T47D (cell line): ENCODE results near the gene FHL3.

Experiments used
- DNase-seq, 2 experiments: peaks; one replicate each; pipeline versions ENCODE4 v3.0.0 to v3.0.0-alpha.2; 2011 to 2012; ENCODE audit warnings: low read depth in 1 of 2, low spot score in 1 of 2
- JUND ChIP-seq: IDR thresholded peaks from 2 replicates; pipeline ENCODE4 v1.6.1; 2012; ENCODE audit warnings: low read depth
- in situ Hi-C: cut with HindIII; loops from 2 replicates; pipeline ENCODE4 v1.10.0; 2016; ENCODE audit warnings: low sequenced_read_pairs, low pct_unique_long_range_greater_than_20kb

The FHL3 gene

DNA sequence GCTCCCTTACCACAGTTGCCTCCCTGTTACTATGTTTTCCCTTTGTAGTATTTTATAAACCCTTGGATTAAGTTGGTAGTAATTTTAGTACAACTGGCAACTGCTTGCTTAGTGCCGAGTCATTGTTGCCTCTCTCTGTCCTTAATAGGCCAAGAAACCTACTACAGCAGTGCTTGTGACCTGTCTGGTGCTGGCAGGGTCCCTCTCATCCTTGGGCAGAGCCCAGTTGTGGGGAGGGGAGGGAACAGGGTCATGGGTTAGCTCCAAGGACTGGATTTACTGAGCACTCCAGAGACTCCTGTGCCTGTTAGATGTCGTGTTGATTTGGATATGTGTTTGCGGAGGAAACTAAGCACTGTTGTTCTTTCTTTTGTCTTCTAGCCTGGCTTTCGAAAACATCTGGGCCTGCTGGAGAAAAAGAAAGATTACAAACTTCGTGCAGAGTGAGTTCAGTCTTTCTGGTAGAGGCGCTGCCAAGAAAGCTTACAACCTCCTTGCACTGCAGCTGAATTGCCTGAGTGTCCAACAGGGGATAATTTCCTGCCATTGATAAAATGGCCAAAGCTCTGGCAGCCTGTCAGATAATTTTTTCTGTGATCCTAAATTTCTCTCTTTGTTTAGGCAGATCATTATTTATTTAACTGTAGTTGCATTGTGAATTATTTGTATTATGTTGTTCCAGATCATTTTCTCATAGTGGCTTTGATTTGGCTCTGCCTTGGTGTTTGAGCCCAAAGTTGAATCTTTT is 10.8 kb upstream of the FHL3 start:
- DNase-seq: no peak
- in situ Hi-C loops: no loop called here
- no peak for TF ChIP-seq JUND

- no peak for TF ChIP-seq JUND
- DNase-seq: no peak
- in situ Hi-C loops: no loop called here
Measured at GRCh38 chr1:38014724-38015424, 9.6 kb upstream of the FHL3 start.

DNA sequence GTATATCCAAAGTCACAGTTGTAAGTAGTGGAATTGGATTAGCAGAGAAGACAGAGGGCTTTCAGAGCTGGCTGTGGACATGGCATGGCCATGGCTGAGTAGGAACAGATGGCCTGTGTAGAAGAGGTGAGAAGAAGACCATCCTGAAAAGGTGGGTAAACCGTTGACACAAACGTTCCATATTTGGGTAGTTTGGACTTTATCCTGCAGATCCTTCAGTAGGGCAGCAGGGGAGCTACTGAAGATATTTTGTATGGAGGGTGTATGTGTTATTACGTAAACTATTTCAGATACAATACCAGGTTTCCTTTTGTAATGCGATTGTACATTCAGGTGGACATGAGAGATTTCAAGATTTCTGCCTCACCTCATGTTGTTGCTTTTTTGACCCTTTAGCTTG is 8.9 kb upstream of the FHL3 start:
- no peak for DNase-seq
- in situ Hi-C loops: no loop called here
- no peak for TF ChIP-seq JUND

- in situ Hi-C loops: no loop called here
- TF ChIP-seq JUND: no peak
- no peak for DNase-seq
Measured at GRCh38 chr1:38013227-38013622, 7.9 kb upstream of the FHL3 start.

DNA sequence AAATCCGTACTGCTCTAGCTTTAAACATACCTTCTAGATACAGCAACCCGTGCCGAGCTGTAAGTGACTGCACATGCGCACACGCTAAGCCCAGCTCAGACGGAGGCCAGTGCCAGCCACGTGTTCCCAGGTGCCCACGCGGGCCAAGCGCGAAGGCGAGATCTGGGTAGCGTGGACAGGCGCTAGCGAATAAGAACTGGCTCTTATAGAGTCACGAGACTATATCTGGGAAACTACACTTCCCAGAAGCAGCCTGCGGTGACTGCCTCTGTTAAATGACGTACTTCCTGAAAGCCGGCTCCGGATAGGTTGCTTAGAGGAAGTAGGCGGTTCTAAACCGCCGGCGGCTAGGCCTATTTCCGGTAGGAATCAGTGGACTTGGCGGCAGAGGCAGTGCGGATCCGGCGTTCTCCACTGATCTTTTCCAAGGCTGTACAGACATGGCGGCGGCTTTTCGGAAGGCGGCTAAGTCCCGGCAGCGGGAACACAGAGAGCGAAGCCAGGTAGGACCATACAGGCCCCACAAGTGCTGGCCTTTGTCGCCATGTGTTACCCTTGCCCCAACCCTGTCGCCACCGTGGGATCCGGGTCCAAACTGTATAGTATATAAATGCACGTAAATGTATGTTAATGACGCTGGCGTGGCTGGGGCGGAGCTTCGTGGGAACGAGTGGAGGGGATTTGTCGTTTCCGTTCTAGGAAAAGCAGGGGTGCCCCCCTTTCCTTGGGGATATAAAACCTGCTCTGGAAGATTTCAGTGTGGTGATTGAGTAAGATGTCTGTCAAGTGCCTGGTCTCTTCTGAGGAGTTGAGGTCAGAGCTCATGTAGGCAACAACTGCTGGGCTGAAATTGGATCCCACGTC is 7.3 kb upstream of the FHL3 start, which contains the start of gene UTP11:
TSS of gene UTP11 (plus strand) at position 372 of the 864 bp plus-strand sequence. CDS start at position 441, 69 bp downstream.
- no peak for TF ChIP-seq JUND
- in situ Hi-C loops: no loop called here
- peak; percentile 71 to 99 for DNase-seq

GRCh38 chr1:38009841-38010180 is 4.5 kb upstream of the FHL3 start:
- in situ Hi-C loops: no loop called here
- no peak for TF ChIP-seq JUND
- DNase-seq: no peak

- TF ChIP-seq JUND: no peak
- in situ Hi-C loops: no loop called here
- no peak for DNase-seq
Measured at GRCh38 chr1:38009088-38009840, 4.0 kb upstream of the FHL3 start.

GRCh38 chr1:38006008-38006828 is 904 bp upstream of the FHL3 start:
- no peak for DNase-seq
- no peak for TF ChIP-seq JUND
- in situ Hi-C loops: no loop called here

GRCh38 chr1:38004284-38005108 is 818 bp downstream of the FHL3 start:
- TF ChIP-seq JUND: no peak
- in situ Hi-C loops: no loop called here
- DNase-seq: no peak

GRCh38 chr1:38003261-38004250 is 1.8 kb downstream of the FHL3 start:
- in situ Hi-C loops: no loop called here
- TF ChIP-seq JUND: no peak
- DNase-seq: no peak
